OCI-LY3 (cell line): ENCODE measurements around the gene IRAK2.

ENCODE experiments used
- H2AFZ ChIP-seq: fragments of 200-600, 300-600 bp; shearing (Covaris generic); 2 replicates; pipeline ENCODE4 v1.6.0; 2014; ENCODE audit warnings: antibody characterized with exemption, low read depth, low read length
- H3K27ac ChIP-seq: fragments of 200-600, 300-600 bp; sonication (generic); 2 replicates; pipeline ENCODE4 v1.5.1; 2014; ENCODE audit warnings: mild to moderate bottlenecking, low read length, moderate library complexity, mixed read lengths
- H3K27me3 ChIP-seq: fragments of 200-600, 300-600 bp; sonication (generic); 2 replicates; pipeline ENCODE4 v1.6.1; 2014; ENCODE audit warnings: low read depth, low read length, mixed read lengths
- H3K36me3 ChIP-seq: fragments of 200-600, 300-600 bp; sonication (generic); replicated peaks from 2 replicates; pipeline ENCODE3; 2014; ENCODE audit warnings: low read depth, low read length, mixed read lengths
- H3K4me1 ChIP-seq: fragments of 300-600, 200-600 bp; sonication (generic); 2 replicates; pipeline ENCODE4 v1.6.1; 2014; ENCODE audit warnings: low read length, mixed read lengths
- H3K4me2 ChIP-seq: fragments of 200-600, 300-600 bp; sonication (generic); 2 replicates; pipeline ENCODE4 v1.6.1; 2014; ENCODE audit warnings: low read length, mixed read lengths
- H3K4me3 ChIP-seq: fragments of 300-600, 200-600 bp; sonication (generic); 2 replicates; pipeline ENCODE4 v1.5.1; 2014; ENCODE audit warnings: antibody characterized with exemption, mild to moderate bottlenecking, low read length, moderate library complexity
- H3K79me2 ChIP-seq: fragments of 300-600, 200-600 bp; shearing (Covaris generic); 2 replicates; pipeline ENCODE4 v1.6.1; 2014; ENCODE audit warnings: mild to moderate bottlenecking, low read length, mixed read lengths
- H3K9ac ChIP-seq: fragments of 300-600, 200-600 bp; shearing (Covaris generic); 2 replicates; pipeline ENCODE4 v1.6.0; 2014; ENCODE audit warnings: mild to moderate bottlenecking, low read length, moderate library complexity
- H3K9me3 ChIP-seq: fragments of 200-600, 300-600 bp; shearing (Covaris generic); 2 replicates; pipeline ENCODE4 v1.6.1; 2014; ENCODE audit warnings: low read length, mixed read lengths; ENCODE audit not compliant: insufficient read depth
- H4K20me1 ChIP-seq: fragments of 200-600, 300-600 bp; sonication (generic); 2 replicates; pipeline ENCODE4 v1.6.1; 2016; ENCODE audit warnings: low read length, mixed read lengths; ENCODE audit not compliant: insufficient read depth
- EZH2phosphoT487 ChIP-seq: fragments of 200-600 bp; shearing (Covaris generic); IDR thresholded peaks from 2 replicates; pipeline ENCODE4 v1.6.1; 2018; ENCODE audit warnings: antibody characterized with exemption, mixed run types, low read depth
- TF ChIP-seq, protein P1 (sequence below): fragments of 200-600, 300-600 bp; sonication (generic); IDR thresholded peaks from 2 replicates; pipeline ENCODE4 v1.5.1; 2014; ENCODE audit warnings: antibody characterized with exemption, low read length, low read depth

Gene IRAK2

DNA sequence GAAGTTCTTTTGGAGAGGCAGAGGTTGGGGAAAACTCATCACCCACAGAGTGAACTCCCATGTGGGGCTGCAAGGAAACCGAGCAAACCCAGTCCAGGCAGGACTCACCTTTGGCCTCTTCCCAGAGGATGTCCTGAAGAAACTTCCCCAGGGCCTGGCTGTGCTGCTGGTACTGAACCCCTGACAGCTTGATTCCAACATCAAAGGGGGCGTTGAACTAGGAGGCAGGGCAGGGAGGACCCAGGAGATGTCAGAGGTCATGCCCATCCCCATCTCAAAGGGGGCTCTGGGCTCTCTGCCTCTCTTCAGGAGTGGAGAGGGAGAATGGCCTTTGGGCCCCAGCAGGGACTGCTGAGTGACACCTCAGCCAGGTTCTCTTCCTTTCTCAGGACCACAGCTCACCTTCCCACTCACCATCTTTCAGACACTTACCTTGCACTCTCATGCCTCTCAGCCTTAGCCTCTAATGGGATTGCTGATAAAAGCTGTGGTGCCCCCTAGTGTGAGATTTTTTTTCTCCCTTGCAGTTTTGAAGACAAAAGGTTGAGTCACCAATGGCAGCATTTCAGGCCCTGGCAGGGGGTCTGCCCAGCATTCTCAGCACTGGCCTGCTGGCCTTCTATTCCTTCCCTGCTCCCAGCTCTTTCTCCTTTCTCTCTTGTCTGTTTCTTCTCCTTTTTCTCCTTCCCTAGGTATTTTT is 122.0 kb downstream of the IRAK2 start:
- Histone ChIP-seq H3K27ac (no peak overlapping the region), H3K9ac (no peak overlapping the region), H4K20me1 (no peaks in the 10 kb centered on the region; the same call in 1 of the 2 replicates), H3K79me2 (no peaks in the 10 kb centered on the region), H3K4me1 (no peaks in the 10 kb centered on the region), H3K4me2 (no peak overlapping the region), H3K9me3 (no peaks in the 10 kb centered on the region), H3K27me3 (no peaks in the 10 kb centered on the region), H3K36me3 (peaks cover 36% of the 10 kb centered on the region), H2AFZ (no peak overlapping the region), H3K4me3 (no peak overlapping the region)
- no peak for TF ChIP-seq EZH2phosphoT487
- TF ChIP-seq, protein P1, sequence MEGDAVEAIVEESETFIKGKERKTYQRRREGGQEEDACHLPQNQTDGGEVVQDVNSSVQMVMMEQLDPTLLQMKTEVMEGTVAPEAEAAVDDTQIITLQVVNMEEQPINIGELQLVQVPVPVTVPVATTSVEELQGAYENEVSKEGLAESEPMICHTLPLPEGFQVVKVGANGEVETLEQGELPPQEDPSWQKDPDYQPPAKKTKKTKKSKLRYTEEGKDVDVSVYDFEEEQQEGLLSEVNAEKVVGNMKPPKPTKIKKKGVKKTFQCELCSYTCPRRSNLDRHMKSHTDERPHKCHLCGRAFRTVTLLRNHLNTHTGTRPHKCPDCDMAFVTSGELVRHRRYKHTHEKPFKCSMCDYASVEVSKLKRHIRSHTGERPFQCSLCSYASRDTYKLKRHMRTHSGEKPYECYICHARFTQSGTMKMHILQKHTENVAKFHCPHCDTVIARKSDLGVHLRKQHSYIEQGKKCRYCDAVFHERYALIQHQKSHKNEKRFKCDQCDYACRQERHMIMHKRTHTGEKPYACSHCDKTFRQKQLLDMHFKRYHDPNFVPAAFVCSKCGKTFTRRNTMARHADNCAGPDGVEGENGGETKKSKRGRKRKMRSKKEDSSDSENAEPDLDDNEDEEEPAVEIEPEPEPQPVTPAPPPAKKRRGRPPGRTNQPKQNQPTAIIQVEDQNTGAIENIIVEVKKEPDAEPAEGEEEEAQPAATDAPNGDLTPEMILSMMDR: no peak

DNA sequence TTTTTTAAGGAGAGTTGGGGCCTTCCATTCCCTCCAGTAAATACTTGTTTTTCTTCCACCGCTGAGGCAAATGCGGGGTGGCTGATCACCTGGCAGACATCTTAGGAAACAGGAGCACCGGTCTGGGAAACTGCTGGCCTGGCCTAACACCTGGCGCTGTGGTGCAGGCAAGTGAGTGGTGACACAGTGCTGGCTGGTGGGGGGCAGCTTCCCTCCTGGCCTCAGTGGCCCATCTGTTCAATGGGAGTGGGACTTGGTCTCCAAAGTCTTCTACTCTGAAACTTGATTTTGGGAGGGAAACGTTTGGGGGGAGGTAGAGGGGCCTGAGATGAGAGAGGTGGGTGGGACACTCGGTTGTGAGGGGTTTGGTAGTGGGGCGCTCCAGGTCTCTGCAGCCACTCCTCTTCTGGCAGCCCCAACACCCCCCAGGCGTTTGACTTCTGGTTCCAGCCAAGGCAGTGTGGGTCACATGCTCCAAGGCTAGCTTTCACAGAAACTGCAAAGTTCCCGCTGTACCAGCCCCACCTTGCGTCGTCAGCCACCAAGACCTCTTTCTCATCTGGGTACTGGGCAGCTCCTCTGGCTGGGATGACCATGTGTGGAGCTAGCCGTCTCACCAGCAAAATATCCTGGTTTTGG is 123.3 kb downstream of the IRAK2 start:
- H3K4me2 ChIP-seq: no peak overlapping the region
- TF ChIP-seq, protein P1: no peak
- TF ChIP-seq EZH2phosphoT487: no peak
- H3K27me3 ChIP-seq: no peaks in the 10 kb centered on the region
- no peak overlapping the region for H3K27ac ChIP-seq
- H4K20me1 ChIP-seq: no peaks in the 10 kb centered on the region; the same call in 1 of the 2 replicates
- H3K79me2 ChIP-seq: no peaks in the 10 kb centered on the region
- H2AFZ ChIP-seq: no peak overlapping the region
- peaks cover 30% of the 10 kb centered on the region for H3K36me3 ChIP-seq
- no peak overlapping the region for H3K4me3 ChIP-seq
- no peak overlapping the region for H3K9ac ChIP-seq
- H3K9me3 ChIP-seq: no peaks in the 10 kb centered on the region
- H3K4me1 ChIP-seq: peaks cover 11% of the 10 kb centered on the region

DNA sequence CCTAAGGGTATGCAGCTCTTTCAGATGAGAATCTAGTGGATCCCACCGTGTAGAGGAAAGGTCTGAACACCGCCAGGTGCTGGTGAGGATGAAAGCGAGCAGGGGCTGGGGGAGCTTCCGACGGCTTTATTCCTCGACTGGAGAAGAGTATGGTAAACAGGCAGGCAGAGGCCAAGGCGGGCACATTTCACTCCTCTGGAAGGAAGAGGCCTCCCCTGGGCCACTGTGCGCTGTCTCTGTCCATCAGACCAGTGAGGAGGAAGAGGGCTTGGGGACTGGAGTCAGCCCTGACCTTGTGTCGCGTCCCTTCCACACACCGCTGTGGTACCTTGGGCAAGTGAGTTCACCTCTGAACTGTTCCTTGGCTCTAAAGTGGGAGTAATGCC is 123.8 kb downstream of the IRAK2 start:
- Histone ChIP-seq H3K4me2 (no peak overlapping the region), H3K36me3 (peaks cover 28% of the 10 kb centered on the region), H3K79me2 (no peaks in the 10 kb centered on the region)

DNA sequence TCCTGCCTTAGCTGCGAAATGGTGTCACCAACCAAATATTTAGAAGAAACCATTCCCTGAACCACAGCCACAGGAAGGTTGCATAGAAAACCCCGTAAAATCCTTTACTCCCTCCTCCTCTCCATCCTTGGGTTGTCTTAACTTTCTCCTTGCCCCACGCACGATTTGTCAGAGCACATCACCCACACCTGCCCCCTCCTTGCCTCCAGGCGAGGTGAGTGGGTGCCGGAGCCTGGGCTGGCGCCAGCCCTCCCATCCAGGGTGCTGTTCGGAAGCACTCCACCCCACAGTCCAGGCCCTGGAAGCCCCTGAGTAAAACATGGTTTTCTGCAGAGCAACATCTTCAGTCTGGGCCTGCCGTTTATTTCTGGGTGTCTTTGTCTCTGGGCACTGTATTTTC is 124.4 kb downstream of the IRAK2 start:
- H3K4me3 ChIP-seq: no peak overlapping the region
- H3K9ac ChIP-seq: no peak overlapping the region
- H3K36me3 ChIP-seq: peaks cover 26% of the 10 kb centered on the region
- H3K4me2 ChIP-seq: no peak overlapping the region
- no peaks in the 10 kb centered on the region for H3K27me3 ChIP-seq
- H4K20me1 ChIP-seq: no peaks in the 10 kb centered on the region
- H3K27ac ChIP-seq: no peak overlapping the region
- no peaks in the 10 kb centered on the region for H3K79me2 ChIP-seq
- TF ChIP-seq, protein P1: no peak
- no peak for TF ChIP-seq EZH2phosphoT487
- peaks cover 15% of the 10 kb centered on the region for H3K4me1 ChIP-seq
- H2AFZ ChIP-seq: no peak overlapping the region
- H3K9me3 ChIP-seq: no peaks in the 10 kb centered on the region

More for the DNA sequence above, 123.8 kb downstream of the IRAK2 start:
- Histone ChIP-seq H2AFZ (no peak overlapping the region), H3K27me3 (no peaks in the 10 kb centered on the region), H3K9me3 (no peaks in the 10 kb centered on the region), H3K27ac (no peak overlapping the region), H3K9ac (no peak overlapping the region), H3K4me1 (peaks cover 15% of the 10 kb centered on the region), H4K20me1 (no peaks in the 10 kb centered on the region), H3K4me3 (no peak overlapping the region)
- TF ChIP-seq, protein P1: no peak
- no peak for TF ChIP-seq EZH2phosphoT487
